Dendritic cell treated with granulocyte-macrophage colony-stimulating factor and Interleukin-4, amounts not matched to agents 40 ng/mL and 50 ng/mL, for 4 days (primary cell): Measurements from ENCODE around the gene ACSL1.
A peak's percentile ranks its signal among the peaks of the same experiment; 100 is the strongest.
"Not testable (repeated sequence)": the region's sequence is repeated elsewhere in the genome, so short reads cannot be mapped to it uniquely, and the experiment has no call there.

ENCODE experiments used
- H3K27ac Mint-ChIP-seq: one replicate; pipeline ENCODE4 v1.8.0; 2022; ENCODE audit warnings: mild to moderate bottlenecking, mixed read lengths
- H3K27me3 Mint-ChIP-seq: one replicate; pipeline ENCODE4 v1.8.0; 2022; ENCODE audit warnings: mild to moderate bottlenecking, mixed read lengths
- H3K36me3 Mint-ChIP-seq: one replicate; pipeline ENCODE4 v1.8.0; 2022; ENCODE audit warnings: low read depth, mixed read lengths
- H3K4me1 Mint-ChIP-seq: one replicate; pipeline ENCODE4 v1.8.0; 2022; ENCODE audit warnings: low read depth, mixed read lengths
- H3K4me3 Mint-ChIP-seq: one replicate; pipeline ENCODE4 v1.8.0; 2022; ENCODE audit warnings: mild to moderate bottlenecking, moderate library complexity, mixed read lengths
- H3K9me3 Mint-ChIP-seq: one replicate; pipeline ENCODE4 v1.8.0; 2022; ENCODE audit warnings: mixed read lengths
- intact Hi-C: fragments of 100-400 bp; cut with micrococcal nuclease; formaldehyde crosslinking; loops from one replicate; pipeline ENCODE4 v1.15.0; 2022

ACSL1 gene

GRCh38 chr4:184850431-184851199, 24.8 kb upstream of the ACSL1 start:
- Mint-ChIP-seq H3K4me3 (no peak overlapping the region), H3K27me3 (no peaks in the 10 kb centered on the region), H3K9me3 (no peaks in the 10 kb centered on the region), H3K27ac (no peak overlapping the region), H3K36me3 (no peaks in the 10 kb centered on the region), H3K4me1 (peaks cover 28% of the 10 kb centered on the region)
- intact Hi-C loops = no loop called here

GRCh38 chr4:184850018-184850417, 24.2 kb upstream of the ACSL1 start:
- Mint-ChIP-seq H3K9me3 (no peaks in the 10 kb centered on the region), H3K36me3 (no peaks in the 10 kb centered on the region), H3K27ac (no peak overlapping the region), H3K4me1 (peaks cover 30% of the 10 kb centered on the region), H3K4me3 (no peak overlapping the region), H3K27me3 (no peaks in the 10 kb centered on the region)
- intact Hi-C loops = no loop called here

- intact Hi-C loops = loop anchor here (5.0 kb wide), 1 partner anchor 37 kb away; no protein-coding TSS in a partner anchor
- Mint-ChIP-seq H3K4me3 (no peak overlapping the region), H3K4me1 (peaks cover 35% of the 10 kb centered on the region), H3K27ac (peak overlapping the region; percentile 55), H3K27me3 (no peaks in the 10 kb centered on the region), H3K9me3 (no peaks in the 10 kb centered on the region), H3K36me3 (no peaks in the 10 kb centered on the region)
These were observed 23.4 kb upstream of the ACSL1 start for GRCh38 chr4:184849185-184849584.

- Mint-ChIP-seq H3K36me3 (no peaks in the 10 kb centered on the region), H3K4me3 (no peak overlapping the region)
- intact Hi-C loops = loop anchor here (1.0 to 5.0 kb wide), 2 partner anchors 8 to 36 kb away; no protein-coding TSS in a partner anchor
These were observed 22.7 kb upstream of the ACSL1 start for GRCh38 chr4:184848510-184848909.

GRCh38 chr4:184846531-184846930, 20.8 kb upstream of the ACSL1 start:
- Mint-ChIP-seq H3K36me3 (no peaks in the 10 kb centered on the region), H3K27ac (peak overlapping the region; percentile 57), H3K4me3 (no peak overlapping the region), H3K27me3 (no peaks in the 10 kb centered on the region), H3K9me3 (no peaks in the 10 kb centered on the region), H3K4me1 (peaks cover 41% of the 10 kb centered on the region)
- intact Hi-C loops = loop anchor here (5.0 kb wide), 1 partner anchor 34 kb away; no protein-coding TSS in a partner anchor

More at GRCh38 chr4:184848510-184848909, 22.7 kb upstream of the ACSL1 start:
- Mint-ChIP-seq H3K27ac (peak overlapping the region; percentile 55), H3K4me1 (peaks cover 41% of the 10 kb centered on the region), H3K9me3 (no peaks in the 10 kb centered on the region), H3K27me3 (no peaks in the 10 kb centered on the region)

- no peaks in the 10 kb centered on the region for H3K9me3 Mint-ChIP-seq
- intact Hi-C loops = loop anchor here (5.0 kb wide), 1 partner anchor 33 kb away; no protein-coding TSS in a partner anchor
- peak overlapping the region; percentile 57 for H3K27ac Mint-ChIP-seq
- no peaks in the 10 kb centered on the region for H3K27me3 Mint-ChIP-seq
- no peak overlapping the region for H3K4me3 Mint-ChIP-seq
- no peaks in the 10 kb centered on the region for H3K36me3 Mint-ChIP-seq
- H3K4me1 Mint-ChIP-seq = peaks cover 41% of the 10 kb centered on the region
These were observed 19.7 kb upstream of the ACSL1 start for GRCh38 chr4:184845367-184846021.

- H3K27me3 Mint-ChIP-seq = no peaks in the 10 kb centered on the region
- no peaks in the 10 kb centered on the region for H3K9me3 Mint-ChIP-seq
- H3K4me1 Mint-ChIP-seq = peaks cover 41% of the 10 kb centered on the region
- no peak overlapping the region for H3K4me3 Mint-ChIP-seq
- intact Hi-C loops = loop anchor here (5.0 kb wide), 1 partner anchor 32 kb away; no protein-coding TSS in a partner anchor
- no peaks in the 10 kb centered on the region for H3K36me3 Mint-ChIP-seq
- peak overlapping the region; percentile 57 for H3K27ac Mint-ChIP-seq
These were observed 19.0 kb upstream of the ACSL1 start for GRCh38 chr4:184844742-184845141.

GRCh38 chr4:184843984-184844554, 18.3 kb upstream of the ACSL1 start:
- intact Hi-C loops = no loop called here
- Mint-ChIP-seq H3K27me3 (no peaks in the 10 kb centered on the region), H3K4me3 (no peak overlapping the region), H3K27ac (no peak overlapping the region), H3K36me3 (no peaks in the 10 kb centered on the region), H3K4me1 (peaks cover 36% of the 10 kb centered on the region), H3K9me3 (no peaks in the 10 kb centered on the region)

- H3K4me3 Mint-ChIP-seq, H3K9me3 Mint-ChIP-seq, H3K36me3 Mint-ChIP-seq, H3K27ac Mint-ChIP-seq, intact Hi-C loops, H3K27me3 Mint-ChIP-seq: not testable (repeated sequence)
- H3K4me1 Mint-ChIP-seq = peaks cover 18% of the 10 kb centered on the region
These were observed 13.3 kb upstream of the ACSL1 start for GRCh38 chr4:184839075-184839399.

- H3K4me3 Mint-ChIP-seq = no peak overlapping the region
- peaks cover 13% of the 10 kb centered on the region for H3K4me1 Mint-ChIP-seq
- intact Hi-C loops = no loop called here
These were observed 12.7 kb upstream of the ACSL1 start for GRCh38 chr4:184838249-184839074.

GRCh38 chr4:184836613-184837012, 10.8 kb upstream of the ACSL1 start:
- peaks cover 13% of the 10 kb centered on the region for H3K4me1 Mint-ChIP-seq
- no peaks in the 10 kb centered on the region for H3K27me3 Mint-ChIP-seq
- H3K9me3 Mint-ChIP-seq = no peaks in the 10 kb centered on the region
- H3K36me3 Mint-ChIP-seq = no peaks in the 10 kb centered on the region
- intact Hi-C loops = no loop called here
- H3K27ac Mint-ChIP-seq = no peak overlapping the region
- no peak overlapping the region for H3K4me3 Mint-ChIP-seq

More at GRCh38 chr4:184838249-184839074, 12.7 kb upstream of the ACSL1 start:
- H3K9me3 Mint-ChIP-seq = no peaks in the 10 kb centered on the region
- H3K36me3 Mint-ChIP-seq = no peaks in the 10 kb centered on the region
- no peaks in the 10 kb centered on the region for H3K27me3 Mint-ChIP-seq
- no peak overlapping the region for H3K27ac Mint-ChIP-seq

GRCh38 chr4:184833046-184833838, 7.5 kb upstream of the ACSL1 start:
- Mint-ChIP-seq H3K9me3 (no peaks in the 10 kb centered on the region), H3K36me3 (no peaks in the 10 kb centered on the region), H3K27me3 (no peaks in the 10 kb centered on the region), H3K27ac (no peak overlapping the region), H3K4me1 (peaks cover 12% of the 10 kb centered on the region), H3K4me3 (no peak overlapping the region)
- intact Hi-C loops = no loop called here

GRCh38 chr4:184831153-184831552, 5.4 kb upstream of the ACSL1 start:
- Mint-ChIP-seq H3K36me3 (no peaks in the 10 kb centered on the region), H3K27ac (no peak overlapping the region), H3K4me1 (peaks cover 28% of the 10 kb centered on the region)

More at GRCh38 chr4:184831153-184831552, 5.4 kb upstream of the ACSL1 start:
- peaks cover 3% of the 10 kb centered on the region for H3K27me3 Mint-ChIP-seq
- no peaks in the 10 kb centered on the region for H3K9me3 Mint-ChIP-seq
- intact Hi-C loops = no loop called here
- H3K4me3 Mint-ChIP-seq = no peak overlapping the region
